ENCODE data around the gene SREK1.
A peak's percentile ranks its signal among the peaks of the same experiment; 100 is the strongest.

SREK1 gene

DNA sequence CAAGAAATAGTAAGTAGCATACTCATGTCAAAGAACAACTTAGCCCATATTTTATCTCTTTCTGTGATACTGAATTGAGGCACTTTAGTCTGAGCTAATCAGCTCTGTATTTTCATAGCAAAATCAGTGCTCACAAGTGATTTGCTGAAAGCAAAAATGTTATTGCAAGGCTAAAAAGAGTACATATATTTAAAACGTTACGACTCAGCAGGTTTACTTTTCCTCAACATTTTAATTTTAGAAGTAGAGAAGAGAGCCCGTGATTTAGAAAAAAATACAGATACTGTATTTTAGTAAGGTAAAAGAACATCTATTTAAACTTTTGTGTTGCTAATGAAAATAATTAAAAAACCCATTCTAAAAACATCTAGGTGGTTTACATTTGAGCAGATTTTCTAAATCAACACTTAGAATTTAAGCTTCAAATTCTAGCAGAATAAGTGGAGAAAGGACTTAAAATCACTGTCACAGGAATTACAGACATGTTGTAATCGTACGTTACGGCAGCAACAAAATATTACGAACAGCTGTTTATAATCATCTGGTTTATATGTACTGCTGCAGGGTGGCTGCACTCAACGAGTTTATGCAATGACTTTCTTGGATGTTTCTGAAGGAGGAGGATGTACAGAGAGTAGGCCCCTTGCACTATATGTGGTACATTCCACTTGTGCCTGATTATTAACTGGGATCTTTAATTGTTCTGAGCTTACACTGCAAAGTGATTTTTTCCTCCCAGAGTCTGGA lies 20.1 kb downstream of the SREK1 start:
- DNase-seq: no peak

DNA sequence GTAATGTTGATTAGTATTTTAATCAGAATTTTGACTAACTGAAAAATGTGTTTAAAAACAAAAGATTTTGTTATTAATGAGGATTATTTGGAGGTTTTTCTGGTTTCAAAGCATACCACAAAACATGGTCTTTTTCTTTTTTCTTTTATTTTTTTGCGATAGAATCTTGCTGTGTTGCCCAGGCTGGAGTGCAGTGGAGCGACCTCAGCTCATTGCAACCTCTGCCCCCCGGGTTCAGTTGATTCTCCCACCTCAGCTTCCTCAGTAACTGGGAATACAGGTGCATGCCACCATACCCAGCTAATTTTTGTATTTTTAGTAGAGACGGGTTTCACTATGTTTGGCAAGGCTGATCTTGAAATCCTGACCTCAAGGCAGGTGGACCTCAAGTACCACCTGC lies 24.1 kb downstream of the SREK1 start:
- DNase-seq: no peak

DNA sequence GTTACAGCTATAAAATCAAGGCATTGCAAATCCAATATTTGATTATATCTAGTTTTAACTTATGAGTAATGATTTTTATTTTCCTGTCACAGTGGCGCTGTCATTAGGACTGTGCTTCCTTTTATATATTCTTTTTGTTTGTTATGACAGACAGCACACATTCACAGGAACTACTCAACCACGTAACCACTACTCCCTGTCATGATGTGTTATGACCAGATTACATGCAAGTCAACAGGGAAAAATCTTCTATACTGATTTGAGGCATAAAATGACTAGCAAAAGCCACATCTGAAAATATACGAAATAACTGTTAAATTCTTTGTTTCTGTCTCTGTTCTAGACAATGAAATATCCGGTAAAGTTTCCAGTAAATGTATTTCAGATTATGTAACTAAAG lies 25.4 kb downstream of the SREK1 start:
- no peak for DNase-seq

DNA sequence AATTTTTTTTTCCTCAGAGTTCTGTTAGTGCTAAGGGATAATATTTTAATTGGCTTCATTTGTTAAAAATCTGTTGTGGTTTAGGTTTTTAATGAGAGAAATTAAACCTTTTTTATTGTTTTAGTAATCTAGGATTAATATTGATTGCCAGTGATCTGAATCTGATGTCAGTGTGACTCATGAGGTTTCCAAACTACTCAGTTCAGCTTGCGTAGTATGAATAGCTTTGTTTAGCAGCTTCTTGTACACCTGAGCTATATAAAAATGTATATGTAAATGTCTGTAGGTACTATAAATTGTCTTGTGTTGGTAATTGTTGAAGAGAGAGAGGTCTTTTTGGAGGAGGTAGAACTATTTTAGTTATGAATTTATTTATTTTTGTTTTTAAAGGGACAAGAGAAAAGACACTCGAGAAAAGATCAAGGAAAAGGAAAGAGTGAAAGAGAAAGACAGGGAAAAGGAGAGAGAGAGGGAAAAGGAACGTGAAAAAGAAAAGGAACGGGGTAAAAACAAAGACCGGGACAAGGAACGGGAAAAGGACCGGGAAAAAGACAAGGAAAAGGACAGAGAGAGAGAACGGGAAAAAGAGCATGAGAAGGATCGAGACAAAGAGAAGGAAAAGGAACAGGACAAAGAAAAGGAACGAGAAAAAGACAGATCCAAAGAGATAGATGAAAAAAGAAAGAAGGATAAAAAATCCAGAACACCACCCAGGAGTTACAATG lies 26.3 kb downstream of the SREK1 start:
- no peak for DNase-seq

DNA sequence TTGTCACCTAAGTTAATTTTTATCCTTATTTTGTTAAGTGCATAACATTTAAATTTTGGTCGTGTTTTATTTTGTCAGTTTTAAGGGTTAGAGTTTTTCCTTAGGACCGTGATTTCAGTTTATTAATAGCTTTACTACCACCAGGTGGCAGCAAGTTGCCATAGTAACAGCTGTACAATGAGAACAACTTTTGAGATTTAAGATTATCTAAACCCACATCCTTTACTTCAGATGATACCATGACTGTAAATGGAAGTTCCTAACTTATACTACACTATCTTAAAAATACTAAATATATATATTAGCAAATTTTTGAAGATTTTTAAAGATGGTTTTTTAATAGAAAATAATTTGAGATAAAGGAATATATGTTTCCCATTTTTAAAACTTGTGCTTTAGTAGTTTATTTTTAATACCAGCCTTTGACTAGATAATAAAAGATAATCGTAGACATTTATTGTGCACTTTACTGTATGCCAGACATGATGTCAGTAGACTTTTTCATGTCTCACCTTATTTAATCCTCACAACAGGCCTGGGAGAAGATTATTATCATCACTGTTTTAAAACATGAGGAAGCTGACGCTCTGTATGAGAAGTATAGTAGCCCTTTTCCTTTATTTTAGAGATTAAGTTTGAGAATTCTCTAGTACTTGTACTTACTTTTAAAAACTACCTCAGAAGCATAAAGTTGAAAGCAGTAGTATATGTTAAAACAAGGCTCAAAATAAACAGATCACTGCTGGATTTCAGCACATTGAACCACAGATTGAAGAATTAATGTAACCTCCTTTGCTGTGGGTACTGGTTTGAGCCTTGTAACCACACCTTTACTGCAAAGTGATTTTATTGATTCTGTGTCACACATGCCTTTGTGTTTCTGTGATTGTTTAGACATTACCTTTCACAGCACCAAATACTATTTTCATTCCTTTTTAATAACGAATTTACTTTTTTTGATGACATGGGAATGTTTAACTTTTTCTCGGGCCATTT lies 27.5 kb downstream of the SREK1 start:
- DNase-seq: peak; percentile 22

DNA sequence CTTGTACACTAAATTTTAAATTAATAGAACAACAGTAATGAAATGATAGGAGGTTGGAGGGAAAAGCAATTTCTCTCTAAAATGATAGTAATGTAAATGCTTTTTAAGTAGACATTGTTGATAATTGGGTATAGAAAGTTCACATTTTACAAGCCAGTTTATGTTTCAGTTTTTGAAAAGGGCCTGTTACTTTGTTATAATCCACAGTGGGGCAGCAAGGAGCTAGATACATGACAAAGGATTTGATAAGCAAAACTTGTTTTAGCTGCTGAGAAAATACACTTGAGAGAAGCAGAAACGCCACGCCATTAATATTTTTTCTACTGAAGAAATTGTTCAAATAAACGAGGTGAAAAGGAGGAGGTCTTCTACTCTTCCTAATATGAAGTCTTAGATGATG lies 30.2 kb downstream of the SREK1 start:
- no peak for DNase-seq

DNA sequence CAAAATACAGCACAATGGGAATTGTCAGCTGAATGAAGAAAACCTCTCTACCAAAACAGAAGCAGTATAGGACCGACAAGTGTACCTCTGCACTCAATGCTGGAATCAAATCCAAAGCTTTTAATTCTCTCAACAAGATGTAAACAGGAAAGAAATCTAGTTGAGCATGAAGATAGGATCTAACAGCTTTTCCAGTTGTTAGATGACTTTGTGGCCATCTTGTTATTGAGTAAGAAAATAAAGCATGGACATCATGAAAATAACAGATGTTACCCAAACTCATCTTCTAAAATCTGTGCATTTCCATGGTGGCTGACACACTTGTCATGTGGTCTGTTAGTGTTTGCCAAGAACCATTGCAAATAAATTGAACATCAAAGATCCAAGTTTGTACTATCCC lies 34.7 kb downstream of the SREK1 start:
- no peak for DNase-seq

DNA sequence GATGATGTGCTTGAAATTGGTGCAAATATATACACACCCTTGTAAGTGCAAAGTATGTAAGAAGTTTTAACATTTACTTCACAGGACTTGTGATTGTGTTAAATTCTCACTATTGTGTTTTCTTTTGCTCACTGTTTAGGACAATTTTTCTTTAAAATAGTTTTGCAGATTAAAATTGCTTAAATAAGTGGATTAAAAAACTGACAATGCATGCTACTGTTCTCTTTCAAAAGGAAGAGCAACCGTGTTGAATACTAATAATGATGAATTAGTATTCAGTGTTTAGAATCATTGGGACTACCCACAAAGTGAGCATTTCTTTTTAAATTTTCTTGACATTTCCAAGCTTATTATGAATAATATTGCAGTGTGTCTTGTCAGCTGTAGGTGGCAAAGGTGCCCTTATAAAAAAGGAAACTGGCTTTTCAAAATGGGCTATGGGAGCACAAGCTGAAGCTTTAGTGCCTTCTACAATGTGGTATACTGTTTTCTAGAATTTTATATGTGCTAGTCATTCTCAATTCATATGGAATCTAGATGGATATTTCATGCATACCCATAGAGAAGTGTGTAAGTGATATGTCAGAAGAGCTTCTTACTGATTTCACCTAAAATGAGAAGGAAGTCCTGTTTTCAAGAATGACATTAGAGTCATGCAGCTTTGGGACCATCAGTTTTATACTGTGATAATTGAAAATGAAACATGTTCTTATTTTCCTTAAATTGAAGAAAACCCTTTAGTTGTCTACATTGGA lies 35.4 kb downstream of the SREK1 start:
- DNase-seq: no peak

DNA sequence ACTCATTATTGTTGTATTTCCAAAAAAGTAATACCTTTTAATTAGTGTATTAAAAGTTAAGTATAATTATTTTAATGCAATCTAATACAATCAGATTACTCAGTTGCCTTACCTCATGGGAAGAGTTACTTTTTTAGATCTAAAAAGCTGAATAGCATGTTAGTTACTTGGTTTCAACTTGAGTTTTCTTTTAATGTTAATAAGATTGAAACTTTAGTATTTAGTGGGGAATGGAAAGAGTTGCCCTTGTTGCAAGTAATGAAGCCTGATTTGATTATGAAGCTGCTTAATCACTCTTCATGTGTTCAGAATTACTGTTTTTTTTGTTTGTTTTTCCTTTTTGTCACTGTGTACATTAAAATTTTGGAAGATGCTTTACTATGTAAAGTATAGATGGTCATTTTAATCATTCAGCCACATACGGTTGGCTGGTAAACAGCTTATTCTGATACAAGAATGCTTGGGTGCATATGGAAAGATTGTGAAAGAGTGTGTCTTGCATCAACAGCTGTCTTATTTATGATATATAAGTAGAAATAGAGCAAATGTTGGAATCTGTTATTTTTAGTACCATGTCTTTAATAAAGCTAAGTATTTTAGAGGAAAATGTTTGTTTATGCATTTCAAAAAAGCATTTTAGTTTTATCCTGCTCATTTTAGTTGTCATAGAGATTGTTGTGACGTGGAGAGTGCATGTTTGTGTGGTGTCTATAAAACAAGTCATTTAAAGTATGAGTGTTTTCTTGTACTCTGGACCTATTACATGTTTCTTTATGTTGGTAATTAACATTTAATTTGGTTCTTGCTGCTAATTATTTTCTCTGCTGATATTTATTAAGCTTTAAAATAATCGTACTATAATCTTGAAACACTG lies 36.4 kb downstream of the SREK1 start:
- no peak for DNase-seq

DNA sequence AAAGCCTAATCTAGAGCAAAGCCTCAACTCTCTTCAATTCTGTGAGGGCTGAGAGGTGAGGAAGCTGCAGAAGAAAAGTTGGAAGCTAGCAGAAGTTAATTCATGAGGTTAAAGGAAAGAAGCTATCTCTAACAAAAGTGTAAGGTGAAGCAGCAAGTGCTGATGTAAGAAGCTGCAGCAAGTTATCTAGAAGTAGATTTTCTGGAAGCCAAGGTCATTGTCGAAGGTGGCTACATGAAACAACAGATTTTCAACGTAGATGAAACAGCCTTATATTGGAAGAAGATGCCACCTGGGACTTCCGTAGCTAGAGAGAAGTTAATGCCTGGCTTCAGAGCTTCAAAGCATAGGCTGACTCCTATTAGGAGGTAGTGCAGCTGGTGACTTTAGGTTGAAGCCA lies 42.0 kb downstream of the SREK1 start:
- DNase-seq: no peak

DNA sequence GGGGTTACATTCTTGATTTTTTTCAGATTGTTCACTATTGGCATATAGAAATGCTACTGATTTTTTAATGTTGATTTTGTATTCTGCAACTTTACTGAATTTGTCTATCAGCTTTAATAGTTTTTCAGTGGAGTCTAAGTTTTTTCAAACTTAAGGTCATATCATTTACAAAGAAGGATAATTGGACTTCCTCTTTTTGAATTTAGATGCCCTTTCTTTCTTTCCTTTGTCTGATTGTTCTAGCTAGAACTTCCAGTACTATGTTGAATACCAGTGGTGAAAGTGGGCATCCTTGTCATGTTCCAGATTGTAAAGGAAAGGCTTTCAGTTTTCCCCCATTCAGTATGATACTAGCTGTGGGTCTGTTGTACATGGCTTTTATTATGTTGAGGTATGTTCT lies 49.3 kb downstream of the SREK1 start:
- DNase-seq: no peak

DNA sequence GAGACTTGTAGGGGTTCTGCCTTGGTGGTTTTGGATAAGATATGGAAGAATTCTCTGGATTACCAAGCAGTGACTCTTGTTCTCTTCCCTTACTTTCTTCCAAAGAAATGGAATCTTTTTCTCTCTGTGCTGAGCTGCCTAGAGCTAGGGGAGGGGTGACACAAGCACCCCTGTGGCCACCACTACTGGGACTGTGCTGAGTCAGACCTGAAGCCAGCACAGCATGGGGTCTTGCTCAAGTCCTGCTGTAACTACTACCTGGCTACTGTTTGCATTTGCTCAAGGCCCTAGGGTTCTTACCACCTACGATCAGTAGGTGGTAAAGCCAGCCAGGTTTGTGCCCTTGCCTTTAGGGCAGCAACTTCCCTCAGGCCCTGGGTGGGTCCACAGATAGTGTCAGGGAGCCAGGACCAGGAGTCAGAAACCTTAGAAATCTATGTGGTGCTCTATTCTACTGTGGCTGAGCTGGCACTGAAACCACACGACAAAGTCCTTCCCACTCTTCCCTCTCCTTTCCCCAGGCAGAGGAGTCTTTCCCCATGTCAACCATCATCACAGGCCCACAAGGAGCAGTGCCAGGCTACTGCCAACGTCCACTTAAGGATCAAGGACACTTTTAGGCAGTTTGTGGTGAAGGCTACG lies 53.8 kb downstream of the SREK1 start:
- no peak for DNase-seq

DNA sequence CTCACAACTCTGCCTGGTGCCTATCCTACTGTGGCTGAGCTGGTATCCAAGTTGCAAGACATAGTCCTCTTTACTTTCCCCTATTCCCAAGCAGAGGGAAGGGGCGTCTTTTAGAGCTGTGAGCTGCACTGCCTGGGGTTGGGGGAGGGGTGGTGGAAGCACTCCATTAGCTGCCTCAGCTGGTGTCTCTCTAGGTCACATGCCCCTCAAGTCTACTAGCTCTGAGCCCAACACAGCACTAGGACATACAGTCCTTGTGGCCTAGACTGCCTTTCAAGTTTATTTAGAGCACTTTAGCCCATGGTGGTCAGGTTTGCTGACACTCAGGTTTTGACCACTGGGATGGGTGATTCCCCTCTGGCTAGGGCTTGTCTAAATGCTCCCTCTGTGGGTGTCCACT lies 54.7 kb downstream of the SREK1 start:
- DNase-seq: no peak

DNA sequence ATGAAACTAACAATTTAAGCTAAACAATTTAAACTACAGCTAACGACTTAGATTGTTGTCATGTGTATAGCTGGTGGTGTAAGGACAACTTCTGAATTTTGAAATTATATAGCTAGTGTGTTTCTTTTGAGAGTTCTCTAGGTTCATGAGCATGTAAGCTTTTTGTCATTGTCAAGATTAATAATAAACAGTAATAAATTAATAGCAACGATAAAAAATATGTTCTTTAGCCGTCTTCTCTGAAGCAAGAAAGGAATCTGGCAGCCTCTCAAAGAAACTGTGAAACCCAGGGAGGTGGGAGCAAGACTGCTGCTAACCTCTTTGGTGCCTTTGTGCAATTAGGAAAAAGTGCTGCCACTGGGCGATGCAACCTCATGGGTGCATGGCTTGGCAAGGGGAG lies 59.4 kb downstream of the SREK1 start:
- no peak for DNase-seq

DNA sequence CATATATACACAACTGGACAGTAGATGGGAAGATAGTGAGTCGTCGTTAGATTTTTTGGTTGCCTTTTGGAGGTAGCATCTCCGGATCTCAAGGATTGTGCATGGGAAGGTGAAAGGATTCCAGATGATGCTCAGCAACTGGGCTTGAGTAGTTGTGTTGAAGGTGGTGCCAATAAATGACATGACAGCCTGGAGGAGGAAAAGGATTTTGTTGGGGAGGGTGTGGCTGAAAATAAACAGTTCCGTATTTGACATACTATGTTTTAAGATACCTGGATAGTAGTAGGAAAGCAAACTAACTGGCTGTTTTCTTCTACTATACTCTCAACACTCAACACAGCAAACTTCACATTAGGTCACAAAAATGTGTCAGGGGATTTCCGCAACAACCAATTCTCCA lies 62.4 kb downstream of the SREK1 start:
- DNase-seq: no peak

DNA sequence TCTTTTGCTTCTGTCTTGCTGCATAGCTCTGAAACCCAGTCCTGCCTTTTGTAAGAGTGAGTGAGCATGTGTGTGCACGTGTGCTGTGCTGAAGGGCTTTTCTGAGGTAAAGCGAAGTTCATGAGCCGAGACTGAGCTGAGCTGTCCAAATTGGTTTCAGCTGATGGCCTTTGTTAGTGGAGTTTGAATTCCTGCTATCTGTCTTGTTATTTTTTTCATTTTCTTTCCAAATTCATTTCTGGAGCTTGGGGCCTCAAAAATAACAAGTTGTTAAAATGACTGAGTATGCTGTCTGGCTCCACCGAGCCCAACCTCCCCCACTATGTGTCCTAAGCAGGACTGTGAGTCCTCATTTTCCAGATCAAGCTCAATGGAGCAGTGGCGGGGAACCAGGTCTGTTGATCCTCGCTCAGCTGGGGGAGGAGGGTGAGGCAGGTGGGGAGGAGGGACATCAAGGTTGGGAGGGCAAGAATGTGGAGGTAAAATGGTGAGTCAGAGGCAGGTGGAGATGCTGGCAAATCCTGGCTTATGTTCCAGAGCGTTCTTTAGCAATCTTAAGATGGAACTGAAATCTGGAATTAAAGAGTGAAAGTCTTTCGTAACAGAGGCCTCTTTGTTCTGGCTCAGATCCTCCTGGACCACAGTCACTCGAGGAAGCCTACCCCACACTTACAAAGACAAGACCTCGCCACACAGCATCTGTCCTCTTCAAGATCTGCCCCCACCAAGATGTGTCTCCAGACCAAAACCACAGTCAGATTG lies 63.9 kb downstream of the SREK1 start:
- no peak for DNase-seq

DNA sequence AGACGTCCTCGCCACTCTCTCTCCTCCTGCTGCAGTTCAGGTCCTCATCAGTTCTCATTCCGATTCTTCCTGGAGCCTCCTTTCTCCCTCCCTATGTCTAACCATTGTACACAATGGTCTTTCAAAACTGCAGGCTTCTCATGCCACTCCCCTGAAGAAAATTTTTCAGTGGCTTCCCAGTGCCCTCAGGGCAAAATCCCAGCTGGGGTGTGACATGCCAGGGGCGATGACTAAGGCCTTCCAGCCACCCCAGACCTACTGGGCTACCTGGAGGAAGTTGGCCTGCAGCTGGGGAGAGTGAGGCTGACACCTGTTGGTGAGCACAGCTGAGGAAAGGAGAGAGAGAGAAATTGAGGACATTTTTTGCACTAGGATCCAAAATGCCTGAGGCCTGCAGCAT lies 65.2 kb downstream of the SREK1 start:
- no peak for DNase-seq

DNA sequence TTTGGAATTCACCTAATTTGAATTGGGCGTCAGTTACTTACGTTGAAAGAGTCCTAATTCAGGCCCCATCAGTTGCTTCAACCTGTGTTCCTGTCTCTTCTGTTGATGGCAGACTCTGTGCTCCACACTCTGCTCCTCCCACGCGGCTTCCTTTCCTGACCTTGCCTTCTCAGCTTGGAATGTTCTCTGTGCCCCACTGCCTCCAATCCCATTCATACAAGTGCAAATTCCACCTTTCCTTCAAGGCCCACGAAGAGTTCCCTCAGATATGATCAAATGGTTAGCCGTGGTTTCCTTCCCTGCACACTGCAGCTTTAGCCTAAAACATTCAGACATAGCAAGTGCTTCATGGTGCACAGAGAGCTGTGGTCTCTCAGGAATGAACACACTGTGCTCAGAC lies 65.7 kb downstream of the SREK1 start:
- no peak for DNase-seq

DNA sequence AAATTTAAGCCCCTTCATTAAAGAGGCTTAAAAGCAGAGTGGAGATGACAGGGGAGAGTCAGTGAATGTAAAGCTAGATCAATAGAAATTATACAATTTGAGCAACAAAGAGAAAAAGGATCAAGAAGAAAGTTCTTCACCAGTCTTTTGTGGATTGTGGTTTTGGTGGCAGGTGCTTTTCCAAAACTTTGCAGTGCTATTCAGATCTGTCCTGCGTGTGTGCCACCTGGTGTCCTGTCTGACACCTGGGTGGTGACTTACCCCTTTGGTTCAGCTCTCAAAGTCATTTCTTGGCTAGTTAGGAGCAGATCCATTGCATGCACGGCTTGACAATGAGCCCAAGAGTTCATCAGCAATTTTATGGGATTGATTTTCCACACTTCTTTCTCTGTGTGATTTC lies 69.4 kb downstream of the SREK1 start:
- DNase-seq: no peak

DNA sequence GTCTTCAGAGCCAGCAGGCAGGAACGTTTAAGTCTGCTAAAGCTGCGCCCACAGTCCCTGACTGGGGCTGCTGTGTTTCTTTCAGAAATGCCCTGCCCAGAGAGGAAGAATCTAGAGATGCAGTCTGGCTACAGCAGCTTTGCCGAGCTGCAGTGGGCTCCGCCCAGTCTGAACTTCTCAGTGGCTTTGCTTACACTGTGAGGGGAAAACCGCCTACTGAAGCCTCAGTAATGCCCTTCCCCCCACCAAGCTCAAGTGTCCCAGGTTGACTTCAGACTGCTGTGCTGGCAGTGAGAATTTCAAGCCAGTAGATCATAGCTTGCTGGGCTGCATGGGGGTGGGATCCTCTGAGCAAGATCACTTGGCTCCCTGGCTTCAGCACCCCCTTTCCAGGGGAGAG lies 78.4 kb downstream of the SREK1 start:
- no peak for DNase-seq
